IMR-90 (cell line): ENCODE data around the gene ADIRF.

Experiments
- CTCF ChIP-seq: conservative IDR thresholded peaks from 2 replicates; pipeline ENCODE4 v1.5.1; 2012; ENCODE audit warnings: mild to moderate bottlenecking, low read depth, low read length, improper control_type of control experiment
- POLR2A ChIP-seq: IDR thresholded peaks from 2 replicates; pipeline ENCODE4 v1.6.1; 2012; ENCODE audit warnings: mild to moderate bottlenecking, low read depth, low read length
- SMC3 ChIP-seq: fragments of 150-350 bp; IDR thresholded peaks from 2 replicates; pipeline ENCODE4 v1.6.1; 2016; ENCODE audit warnings: low read depth, mild to moderate bottlenecking, antibody characterized with exemption, low read length, moderate library complexity

- TF ChIP-seq SMC3 (no peak), CTCF (no peak), POLR2A (no peak)
These were observed 24.3 kb upstream of the ADIRF start for GRCh38 chr10:86944031-86944419.
